Colon (tissue), 2 donors: Measurements from ENCODE around the gene CD40.

ENCODE experiments used
- FAIRE-seq: peaks from 2 replicates; lab custom pipeline; 2012; peaks lifted over from hg19 to GRCh38; lab: Jason Lieb, UNC
- donor health status: control.
- donor health status: control.

The CD40 gene

GRCh38 chr20:46173652-46174468, 55.7 kb downstream of the CD40 start:
- FAIRE-seq, result no peak

- no peak for FAIRE-seq
These were observed 56.5 kb downstream of the CD40 start for GRCh38 chr20:46174469-46175126.

- FAIRE-seq, result no peak
These were observed 57.0 kb downstream of the CD40 start for GRCh38 chr20:46175127-46175494.

- no peak for FAIRE-seq
These were observed 58.7 kb downstream of the CD40 start for GRCh38 chr20:46176739-46177378.

GRCh38 chr20:46177768-46178167, 59.7 kb downstream of the CD40 start:
- no peak for FAIRE-seq

- no peak for FAIRE-seq
These were observed 60.8 kb downstream of the CD40 start for GRCh38 chr20:46178891-46179290.
